ENCODE results near the gene ELAVL1.
A peak's percentile ranks its signal among the peaks of the same experiment; 100 is the strongest.

The ELAVL1 gene

DNA sequence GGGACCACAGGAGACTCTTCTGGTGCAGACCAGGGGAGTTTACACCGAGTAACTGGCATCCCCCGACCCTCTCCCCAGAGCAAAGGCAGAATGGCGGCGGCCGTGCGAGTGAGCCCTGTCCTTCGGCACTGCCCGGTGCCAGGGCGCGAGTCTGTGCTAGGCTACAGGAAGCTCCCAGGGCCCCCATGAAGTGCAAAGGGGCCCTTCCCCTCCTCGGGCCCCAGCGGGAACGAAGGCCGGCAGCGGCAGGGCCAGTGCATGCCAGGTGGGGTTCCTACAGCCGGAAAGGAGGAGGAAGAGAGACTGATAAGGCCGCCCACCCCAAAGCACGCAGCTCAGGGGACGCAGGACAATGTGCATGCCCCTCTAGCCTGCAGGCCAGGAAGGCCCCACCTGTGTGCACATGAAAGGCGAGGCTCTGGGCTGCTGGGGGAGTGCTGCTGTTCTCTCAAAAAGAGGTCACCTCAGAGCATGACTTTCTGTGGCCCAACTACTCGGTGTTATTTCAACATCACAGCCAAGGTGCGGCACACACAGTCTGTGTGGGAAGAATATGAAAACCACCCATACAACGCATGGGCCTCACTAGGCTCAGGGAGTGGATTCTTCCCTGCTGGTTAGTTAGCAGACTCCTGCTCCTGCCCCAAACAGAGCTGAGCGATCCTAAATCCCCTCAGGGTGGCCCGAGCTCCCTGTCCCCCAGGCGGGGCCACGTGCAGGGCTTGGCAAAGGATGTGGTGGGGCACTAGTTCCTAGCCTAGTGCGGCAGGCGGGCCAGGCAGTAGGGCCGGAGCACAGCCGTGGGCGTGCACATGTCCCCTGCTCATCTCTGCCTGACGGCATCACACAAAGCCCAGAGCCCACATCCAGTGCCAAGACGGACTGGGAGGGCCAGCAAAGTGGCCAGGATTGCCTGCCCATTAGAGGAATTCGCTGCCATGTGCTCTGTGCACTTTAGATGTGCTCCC is 33.6 kb downstream of the ELAVL1 start:
- peaks cover 0 to 9% (median 6%) of the 10 kb centered on the region in 4 experiments for H3K4me1 ChIP-seq (ENCODE audit: control extremely low read depth in 1 of 4, control insufficient read depth in 4 of 4, insufficient read depth in 4 of 4, low read length in 3 of 4)
- no peak for DNase-seq
- WGBS (ENCODE audit: insufficient coverage): 80% methylated on average over 29 of the region's 35 CpGs
- peaks cover 21 to 77% (median 50%) of the 10 kb centered on the region in 4 experiments for H3K36me3 ChIP-seq (ENCODE audit: control insufficient read depth in 4 of 4, insufficient read depth in 4 of 4, low read length in 3 of 4)
- H3K4me3 ChIP-seq (ENCODE audit: control insufficient read depth in 1 of 7, extremely low read depth in 1 of 7, insufficient read depth in 4 of 7, low read depth in 2 of 7, low read length in 6 of 7): no peak overlapping the region
- H3K27ac ChIP-seq (ENCODE audit: insufficient read depth in 1 of 2, low read depth in 1 of 2, low read length in 2 of 2, poor library complexity in 1 of 2, severe bottlenecking in 2 of 2): no peak overlapping the region
- CTCF ChIA-PET: interaction anchor here (0.6 to 3.7 kb wide), 11 partner anchors 9 to 282 kb away, joined by 3 to 21 read pairs (median 4); partner anchors contain the start of gene TIMM44
- H3K27me3 ChIP-seq (replicated peaks in 2 of 5; ENCODE audit: control insufficient read depth in 4 of 5, insufficient read depth in 5 of 5, low read length in 4 of 5): no peaks in the 10 kb centered on the region
- POLR2A ChIA-PET: no interaction called here
- no peaks in the 10 kb centered on the region for H3K9me3 ChIP-seq (ENCODE audit: control extremely low read depth in 1 of 5, control insufficient read depth in 4 of 5, insufficient read depth in 2 of 5, low read depth in 1 of 5, low read length in 4 of 5)

GRCh38 chr19:7970716-7971448 is 34.6 kb downstream of the ELAVL1 start:
- 80% methylated on average over 9 of the region's 12 CpGs for WGBS (ENCODE audit: insufficient coverage)
- ChIA-PET CTCF (interaction anchor here (0.6 to 3.7 kb wide), 15 partner anchors 10 to 283 kb away, joined by 3 to 21 read pairs (median 4); partner anchors contain the start of gene TIMM44), POLR2A (interaction anchor here (1.0 kb wide), 1 partner anchor 27 kb away, joined by 3 read pairs; the partner anchor contains the start of gene TIMM44)
- H3K4me3 ChIP-seq (ENCODE audit: control insufficient read depth in 1 of 7, extremely low read depth in 1 of 7, insufficient read depth in 4 of 7, low read depth in 2 of 7, low read length in 6 of 7): no peak overlapping the region
- H3K9me3 ChIP-seq (ENCODE audit: control extremely low read depth in 1 of 5, control insufficient read depth in 4 of 5, insufficient read depth in 2 of 5, low read depth in 1 of 5, low read length in 4 of 5): no peaks in the 10 kb centered on the region
- peak; percentile 26 to 44 (median 33) for DNase-seq
- no peak overlapping the region for H3K27ac ChIP-seq (ENCODE audit: insufficient read depth in 1 of 2, low read depth in 1 of 2, low read length in 2 of 2, poor library complexity in 1 of 2, severe bottlenecking in 2 of 2)
- peaks cover 21 to 82% (median 56%) of the 10 kb centered on the region in 4 experiments for H3K36me3 ChIP-seq (ENCODE audit: control insufficient read depth in 4 of 4, insufficient read depth in 4 of 4, low read length in 3 of 4)
- no peaks in the 10 kb centered on the region for H3K27me3 ChIP-seq (replicated peaks in 2 of 5; ENCODE audit: control insufficient read depth in 4 of 5, insufficient read depth in 5 of 5, low read length in 4 of 5)
- peaks cover 0 to 9% (median 6%) of the 10 kb centered on the region in 4 experiments for H3K4me1 ChIP-seq (ENCODE audit: control extremely low read depth in 1 of 4, control insufficient read depth in 4 of 4, insufficient read depth in 4 of 4, low read length in 3 of 4)

DNA sequence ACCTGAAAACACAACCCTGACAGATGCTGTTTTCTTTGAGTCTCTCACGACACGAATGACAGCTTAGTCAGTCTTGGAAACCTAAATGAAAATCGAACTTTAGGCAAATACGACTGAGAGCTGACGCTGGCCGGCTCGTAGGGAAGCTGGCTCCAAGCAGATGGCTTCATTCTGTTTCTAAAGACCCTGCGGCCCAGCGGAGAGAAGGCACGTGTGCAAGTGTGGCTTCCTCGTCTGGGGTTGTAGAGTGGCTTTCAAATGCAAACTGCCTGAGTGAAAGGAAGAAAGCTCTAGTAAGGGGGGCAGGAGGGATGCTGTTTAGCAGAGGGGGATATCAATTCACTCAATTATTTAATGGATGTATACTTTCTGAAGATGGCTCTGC is 35.9 kb downstream of the ELAVL1 start:
- CTCF ChIA-PET: interaction anchor here (1.6 to 3.7 kb wide), 5 partner anchors 9 to 32 kb away, joined by 3 to 21 read pairs (median 8); partner anchors contain the start of gene TIMM44
- no peak for DNase-seq
- POLR2A ChIA-PET: no interaction called here
- Histone ChIP-seq H3K36me3 (ENCODE audit: control insufficient read depth in 4 of 4, insufficient read depth in 4 of 4, low read length in 3 of 4) (peaks cover 23 to 84% (median 59%) of the 10 kb centered on the region in 4 experiments), H3K4me3 (ENCODE audit: control insufficient read depth in 1 of 7, extremely low read depth in 1 of 7, insufficient read depth in 4 of 7, low read depth in 2 of 7, low read length in 6 of 7) (no peak overlapping the region), H3K9me3 (ENCODE audit: control extremely low read depth in 1 of 5, control insufficient read depth in 4 of 5, insufficient read depth in 2 of 5, low read depth in 1 of 5, low read length in 4 of 5) (no peaks in the 10 kb centered on the region), H3K27me3 (replicated peaks in 2 of 5; ENCODE audit: control insufficient read depth in 4 of 5, insufficient read depth in 5 of 5, low read length in 4 of 5) (no peaks in the 10 kb centered on the region), H3K27ac (ENCODE audit: insufficient read depth in 1 of 2, low read depth in 1 of 2, low read length in 2 of 2, poor library complexity in 1 of 2, severe bottlenecking in 2 of 2) (no peak overlapping the region), H3K4me1 (ENCODE audit: control extremely low read depth in 1 of 4, control insufficient read depth in 4 of 4, insufficient read depth in 4 of 4, low read length in 3 of 4) (peaks cover 0 to 9% (median 6%) of the 10 kb centered on the region in 4 experiments)
- WGBS (ENCODE audit: insufficient coverage): 98% methylated on average over 10 of the region's 11 CpGs

- Histone ChIP-seq H3K4me3 (ENCODE audit: control insufficient read depth in 1 of 7, extremely low read depth in 1 of 7, insufficient read depth in 4 of 7, low read depth in 2 of 7, low read length in 6 of 7) (no peak overlapping the region), H3K36me3 (ENCODE audit: control insufficient read depth in 4 of 4, insufficient read depth in 4 of 4, low read length in 3 of 4) (peaks cover 23 to 84% (median 59%) of the 10 kb centered on the region in 4 experiments), H3K9me3 (ENCODE audit: control extremely low read depth in 1 of 5, control insufficient read depth in 4 of 5, insufficient read depth in 2 of 5, low read depth in 1 of 5, low read length in 4 of 5) (no peaks in the 10 kb centered on the region), H3K4me1 (ENCODE audit: control extremely low read depth in 1 of 4, control insufficient read depth in 4 of 4, insufficient read depth in 4 of 4, low read length in 3 of 4) (peaks cover 0 to 9% (median 6%) of the 10 kb centered on the region in 4 experiments), H3K27me3 (replicated peaks in 2 of 5; ENCODE audit: control insufficient read depth in 4 of 5, insufficient read depth in 5 of 5, low read length in 4 of 5) (no peaks in the 10 kb centered on the region), H3K27ac (ENCODE audit: insufficient read depth in 1 of 2, low read depth in 1 of 2, low read length in 2 of 2, poor library complexity in 1 of 2, severe bottlenecking in 2 of 2) (no peak overlapping the region)
- ChIA-PET POLR2A (no interaction called here), CTCF (interaction anchor here (1.8 to 3.7 kb wide), 4 partner anchors 8 to 33 kb away, joined by 4 to 21 read pairs (median 12); partner anchors contain the start of gene TIMM44)
- no peak for DNase-seq
- 100% methylated on average over 16 of the region's 20 CpGs for WGBS (ENCODE audit: insufficient coverage)
Measured at GRCh38 chr19:7968796-7969554, 36.5 kb downstream of the ELAVL1 start.

DNA sequence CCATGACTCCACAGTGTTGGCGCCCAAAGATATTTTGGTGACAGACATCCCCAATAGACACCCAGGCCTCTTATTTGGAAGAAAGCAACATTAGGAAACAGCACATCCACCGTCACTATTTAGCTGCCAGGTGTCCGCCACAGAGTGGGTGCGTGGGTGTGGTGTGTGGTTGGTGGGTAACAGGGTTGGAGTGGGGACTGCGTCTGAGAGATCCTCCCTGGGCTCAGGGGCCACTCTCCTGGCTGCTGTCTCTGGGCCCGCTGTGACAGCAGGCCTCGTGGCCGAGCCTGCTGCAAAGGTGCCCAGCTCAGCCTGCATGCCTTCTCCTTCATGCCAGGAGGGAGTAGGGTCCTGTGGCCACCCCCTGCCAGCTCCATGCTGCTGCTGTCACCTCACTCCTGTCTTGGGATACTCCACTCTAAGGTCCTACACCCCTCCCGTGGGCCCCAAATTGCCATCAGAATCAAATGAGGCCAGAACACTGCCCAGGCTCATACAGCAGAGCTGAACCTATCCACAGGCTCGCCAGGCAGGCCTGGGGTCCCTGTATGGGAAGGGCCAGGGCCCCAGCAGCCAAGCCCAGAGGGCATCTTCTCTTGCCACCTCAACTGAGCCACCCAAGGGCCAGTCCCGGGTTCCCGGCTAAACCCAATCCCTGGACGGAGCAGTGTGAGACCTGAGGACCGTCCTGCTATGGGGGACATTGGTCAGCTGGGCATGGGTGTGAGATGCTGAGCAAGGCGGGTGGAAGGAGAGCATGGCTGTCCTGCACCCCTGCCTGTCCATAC is 37.2 kb downstream of the ELAVL1 start:
- no peaks in the 10 kb centered on the region for H3K27me3 ChIP-seq (replicated peaks in 2 of 5; ENCODE audit: control insufficient read depth in 4 of 5, insufficient read depth in 5 of 5, low read length in 4 of 5)
- ChIA-PET POLR2A (no interaction called here), CTCF (interaction anchor here (0.9 to 1.8 kb wide), 2 partner anchors 9 to 24 kb away, joined by 4 read pairs; partner anchors contain the start of gene TIMM44)
- DNase-seq: no peak
- H3K4me1 ChIP-seq (ENCODE audit: control extremely low read depth in 1 of 4, control insufficient read depth in 4 of 4, insufficient read depth in 4 of 4, low read length in 3 of 4): peaks cover 0 to 9% (median 6%) of the 10 kb centered on the region in 4 experiments
- no peak overlapping the region for H3K27ac ChIP-seq (ENCODE audit: insufficient read depth in 1 of 2, low read depth in 1 of 2, low read length in 2 of 2, poor library complexity in 1 of 2, severe bottlenecking in 2 of 2)
- no peak overlapping the region for H3K4me3 ChIP-seq (ENCODE audit: control insufficient read depth in 1 of 7, extremely low read depth in 1 of 7, insufficient read depth in 4 of 7, low read depth in 2 of 7, low read length in 6 of 7)
- H3K9me3 ChIP-seq (ENCODE audit: control extremely low read depth in 1 of 5, control insufficient read depth in 4 of 5, insufficient read depth in 2 of 5, low read depth in 1 of 5, low read length in 4 of 5): no peaks in the 10 kb centered on the region
- WGBS (ENCODE audit: insufficient coverage): 100% methylated on average over 12 of the region's 15 CpGs
- H3K36me3 ChIP-seq (ENCODE audit: control insufficient read depth in 4 of 4, insufficient read depth in 4 of 4, low read length in 3 of 4): peaks cover 27 to 85% (median 61%) of the 10 kb centered on the region in 4 experiments

Measured in common myeloid progenitor, CD34-positive (primary cell).